Mononuclear cell (primary cell): ENCODE measurements around the gene MRPL39. TPM values are rescaled to one million over a fixed set of nuclear protein-coding genes. Genes with fewer than 3 reads are reported as not detected.
A peak's percentile ranks its signal among the peaks of the same experiment; 100 is the strongest.

Source experiments
- H3K27me3 ChIP-seq: 2 replicates; pipeline ENCODE4 v1.6.0; 2011; ENCODE audit warnings: low read length, control low read depth; ENCODE audit not compliant: insufficient read depth
- H3K4me1 ChIP-seq: 2 replicates; pipeline ENCODE4 v1.5.1; 2011; ENCODE audit warnings: mild to moderate bottlenecking, low read length, control low read depth; ENCODE audit not compliant: insufficient read depth
- H3K4me3 ChIP-seq: 2 replicates; pipeline ENCODE4 v1.5.1; 2011; ENCODE audit warnings: mild to moderate bottlenecking, low read length, moderate library complexity
- H3K9me3 ChIP-seq: 2 replicates; pipeline ENCODE4 v1.5.1; 2011; ENCODE audit warnings: low read depth, mild to moderate bottlenecking, control low read depth, low read length
- total RNA-seq: library from RNA; depleted of rRNA; stranded (reverse); fragments of >200 nt; gene quantifications from one replicate; pipeline ENCODE4 v1.2.3, GENCODE V29; 2012

MRPL39 gene
- total RNA-seq, 1 donor, result 11.8 TPM

- Histone ChIP-seq H3K4me3 (no peak overlapping the region), H3K9me3 (no peaks in the 10 kb centered on the region), H3K4me1 (peaks cover 37% of the 10 kb centered on the region), H3K27me3 (no peaks in the 10 kb centered on the region)
These were observed 41.7 kb downstream of the MRPL39 start for GRCh38 chr21:25565272-25566211.

- Histone ChIP-seq H3K4me3 (no peak overlapping the region), H3K9me3 (no peaks in the 10 kb centered on the region), H3K27me3 (no peaks in the 10 kb centered on the region), H3K4me1 (peaks cover 48% of the 10 kb centered on the region)
These were observed 42.8 kb downstream of the MRPL39 start for GRCh38 chr21:25564349-25564948.

- Histone ChIP-seq H3K9me3 (no peaks in the 10 kb centered on the region), H3K4me1 (peaks cover 49% of the 10 kb centered on the region), H3K27me3 (no peaks in the 10 kb centered on the region), H3K4me3 (no peak overlapping the region)
These were observed 43.7 kb downstream of the MRPL39 start for GRCh38 chr21:25563361-25564116.

- Histone ChIP-seq H3K27me3 (no peaks in the 10 kb centered on the region), H3K4me3 (peak overlapping the region; percentile 49), H3K4me1 (peaks cover 45% of the 10 kb centered on the region), H3K9me3 (no peaks in the 10 kb centered on the region)
These were observed 44.6 kb downstream of the MRPL39 start for GRCh38 chr21:25562660-25563059.

- Histone ChIP-seq H3K9me3 (no peaks in the 10 kb centered on the region), H3K27me3 (no peaks in the 10 kb centered on the region), H3K4me1 (peaks cover 45% of the 10 kb centered on the region), H3K4me3 (peak overlapping the region; percentile 49)
These were observed 45.3 kb downstream of the MRPL39 start for GRCh38 chr21:25561668-25562641.

- no peak overlapping the region for H3K4me3 ChIP-seq
These were observed 46.4 kb downstream of the MRPL39 start for GRCh38 chr21:25560891-25561290.

GRCh38 chr21:25560271-25560685 lies 47.0 kb downstream of the MRPL39 start:
- H3K9me3 ChIP-seq, result no peaks in the 10 kb centered on the region
- no peak overlapping the region for H3K4me3 ChIP-seq
- H3K27me3 ChIP-seq, result no peaks in the 10 kb centered on the region
- H3K4me1 ChIP-seq, result peaks cover 45% of the 10 kb centered on the region

More at GRCh38 chr21:25560891-25561290, 46.4 kb downstream of the MRPL39 start:
- Histone ChIP-seq H3K27me3 (no peaks in the 10 kb centered on the region), H3K4me1 (peaks cover 45% of the 10 kb centered on the region), H3K9me3 (no peaks in the 10 kb centered on the region)

- Histone ChIP-seq H3K9me3 (no peaks in the 10 kb centered on the region), H3K4me1 (peaks cover 45% of the 10 kb centered on the region), H3K4me3 (no peak overlapping the region), H3K27me3 (no peaks in the 10 kb centered on the region)
These were observed 47.5 kb downstream of the MRPL39 start for GRCh38 chr21:25559746-25560145.

GRCh38 chr21:25558123-25558522 lies 49.2 kb downstream of the MRPL39 start:
- H3K27me3 ChIP-seq, result no peaks in the 10 kb centered on the region
- peaks cover 33% of the 10 kb centered on the region for H3K4me1 ChIP-seq
- H3K4me3 ChIP-seq, result no peak overlapping the region
- no peaks in the 10 kb centered on the region for H3K9me3 ChIP-seq

- H3K9me3 ChIP-seq, result no peaks in the 10 kb centered on the region
- H3K27me3 ChIP-seq, result no peaks in the 10 kb centered on the region
- no peak overlapping the region for H3K4me3 ChIP-seq
- H3K4me1 ChIP-seq, result peaks cover 24% of the 10 kb centered on the region
These were observed 50.1 kb downstream of the MRPL39 start for GRCh38 chr21:25557180-25557579.

GRCh38 chr21:25556091-25556490 lies 51.2 kb downstream of the MRPL39 start:
- no peaks in the 10 kb centered on the region for H3K9me3 ChIP-seq
- no peaks in the 10 kb centered on the region for H3K27me3 ChIP-seq
- H3K4me3 ChIP-seq, result no peak overlapping the region
- H3K4me1 ChIP-seq, result peaks cover 17% of the 10 kb centered on the region

- Histone ChIP-seq H3K4me1 (peaks cover 11% of the 10 kb centered on the region), H3K27me3 (no peaks in the 10 kb centered on the region), H3K4me3 (no peak overlapping the region), H3K9me3 (no peaks in the 10 kb centered on the region)
These were observed 51.8 kb downstream of the MRPL39 start for GRCh38 chr21:25555492-25555891.

GRCh38 chr21:25552856-25553255 lies 54.4 kb downstream of the MRPL39 start:
- no peaks in the 10 kb centered on the region for H3K27me3 ChIP-seq
- H3K4me1 ChIP-seq, result no peaks in the 10 kb centered on the region
- no peaks in the 10 kb centered on the region for H3K9me3 ChIP-seq
- no peak overlapping the region for H3K4me3 ChIP-seq

GRCh38 chr21:25551569-25551968 lies 55.7 kb downstream of the MRPL39 start:
- Histone ChIP-seq H3K4me3 (no peak overlapping the region), H3K4me1 (no peaks in the 10 kb centered on the region), H3K9me3 (no peaks in the 10 kb centered on the region), H3K27me3 (no peaks in the 10 kb centered on the region)
